Upper lobe of left lung (tissue), 4 donors: ENCODE measurements around the gene ZNF764.
A peak's percentile ranks its signal among the peaks of the same experiment; 100 is the strongest.

ENCODE experiments used
- CTCF ChIP-seq, 6 experiments: fragments of 450-650 bp in 4 of 6; fragments of 200-600 bp in 2 of 6; sonication (generic) in 2 of 6; IDR thresholded peaks; one replicate each; pipeline ENCODE4 v1.5.1; 2016 to 2019; ENCODE audit warnings: antibody characterized with exemption in 6 of 6
- EP300 ChIP-seq, 4 donors: sonication (generic); formaldehyde crosslinking; IDR thresholded peaks; one replicate each; pipeline ENCODE4 v1.5.1; 2017; ENCODE audit warnings: antibody characterized with exemption in 4 of 4, control low read depth in 2 of 4
- POLR2A ChIP-seq, 4 donors: fragments of 450-650 bp; IDR thresholded peaks; one replicate each; pipeline ENCODE4 v1.5.1; 2016 to 2017; ENCODE audit warnings: antibody characterized with exemption in 4 of 4, mild to moderate bottlenecking in 2 of 4

GRCh38 chr16:30561089-30561816 lies 3.1 kb upstream of the ZNF764 start:
- TF ChIP-seq CTCF (IDR thresholded peaks at IDR 0.05) (no peak), POLR2A (IDR thresholded peaks at IDR 0.05) (peak in 1 of 4 donors; percentile 35), EP300 (IDR thresholded peaks at IDR 0.05) (no peak)
